ENCODE measurements around the gene VIPR1.

DNA sequence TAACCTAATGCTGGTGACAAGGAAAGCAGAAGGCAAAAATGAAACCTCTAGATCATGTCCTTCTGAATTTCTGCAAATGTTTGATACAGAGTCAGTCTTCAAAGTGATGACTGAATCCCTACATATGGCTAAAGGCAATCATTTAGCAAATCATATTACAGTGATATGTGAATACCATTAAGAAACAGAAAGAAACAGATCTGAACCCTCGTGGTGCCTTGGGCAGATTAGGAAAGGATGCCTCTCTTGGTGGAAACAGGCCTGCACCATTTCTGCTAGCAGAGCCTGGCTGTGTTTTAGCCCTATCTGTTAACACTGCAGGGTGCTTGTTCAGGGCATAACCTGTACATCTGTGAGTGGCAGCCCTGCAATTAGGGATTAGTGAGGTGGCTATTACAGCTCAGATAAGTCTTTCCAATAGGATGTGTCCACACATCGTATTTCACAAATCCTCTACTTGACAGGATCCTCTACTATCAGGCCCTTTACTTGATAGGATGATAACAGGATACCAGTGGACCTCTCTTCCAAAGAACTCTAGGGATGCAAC is 67.2 kb downstream of the VIPR1 start:
- TF ChIP-seq POLR2AphosphoS5 (IDR thresholded peaks at IDR 0.05; ENCODE audit: low read depth, low read length) = no peak
- TF ChIP-seq POLR2A (IDR thresholded peaks at IDR 0.05; ENCODE audit: low read depth, low read length) = no peak
- TF ChIP-seq TAF1 (IDR thresholded peaks at IDR 0.05; ENCODE audit: borderline replicate concordance, low read depth, low read length) = no peak
